Superior temporal gyrus (tissue), 1 donor: ENCODE data around the gene RNF183.
"Not testable (repeated sequence)": the region's sequence is repeated elsewhere in the genome, so short reads cannot be mapped to it uniquely, and the experiment has no call there.

ENCODE experiments used
- DNase-seq: peaks from one replicate; pipeline ENCODE4 v3.0.0-alpha.2; 2016; ENCODE audit errors: extremely low spot score

RNF183 gene

DNA sequence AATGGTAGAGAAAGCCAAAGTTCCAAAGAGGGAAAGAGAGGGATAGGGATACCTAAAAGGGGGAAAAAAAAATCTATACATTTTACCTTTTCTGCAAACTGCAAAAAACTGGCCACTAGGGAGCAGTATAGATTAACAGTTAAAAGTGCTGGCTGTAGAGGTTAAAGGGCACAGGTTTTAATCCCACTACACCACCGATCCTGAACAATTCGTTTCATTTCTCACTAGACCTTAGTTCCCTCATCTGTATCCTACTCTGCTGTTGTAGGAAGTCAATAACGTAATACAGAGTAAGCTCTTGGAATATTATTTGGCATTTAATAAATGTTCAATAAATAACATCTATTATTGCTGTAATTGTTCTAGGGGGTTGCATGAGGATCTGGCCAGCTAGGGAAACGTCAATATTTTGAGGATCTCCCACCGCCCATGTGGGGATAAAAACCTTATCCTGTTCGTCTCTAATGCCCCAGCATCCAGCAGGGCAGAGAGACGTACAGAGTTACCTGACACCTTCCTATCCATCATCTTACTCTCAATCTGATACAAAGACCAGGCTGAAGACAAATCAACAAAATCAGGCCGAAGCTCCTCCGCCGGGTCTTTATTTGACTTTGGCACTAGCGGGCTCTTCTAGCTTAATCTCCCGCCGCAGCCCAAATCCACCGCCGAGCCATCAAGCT, 28.6 kb downstream of the RNF183 start:
- peak; percentile 89 for DNase-seq

DNA sequence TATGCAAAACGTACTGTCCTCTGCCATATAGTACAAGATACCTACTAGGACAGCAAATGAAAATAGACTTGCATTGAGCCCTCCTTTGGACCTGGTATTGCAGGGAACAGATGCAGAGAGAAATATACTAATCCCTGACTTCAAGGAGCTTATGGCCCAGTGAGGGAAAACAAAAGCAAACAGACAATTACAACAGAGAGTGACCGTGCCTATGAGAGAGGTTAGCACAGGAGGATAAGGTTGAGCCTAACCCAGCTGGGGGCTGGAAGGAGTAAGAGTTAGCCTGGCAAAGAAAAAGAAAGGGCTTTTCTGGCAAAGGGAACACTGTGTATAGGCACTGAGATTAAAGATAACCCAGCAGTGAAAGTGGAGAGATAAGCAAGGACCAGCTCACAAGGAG, 33.3 kb downstream of the RNF183 start:
- DNase-seq, result no peak

DNA sequence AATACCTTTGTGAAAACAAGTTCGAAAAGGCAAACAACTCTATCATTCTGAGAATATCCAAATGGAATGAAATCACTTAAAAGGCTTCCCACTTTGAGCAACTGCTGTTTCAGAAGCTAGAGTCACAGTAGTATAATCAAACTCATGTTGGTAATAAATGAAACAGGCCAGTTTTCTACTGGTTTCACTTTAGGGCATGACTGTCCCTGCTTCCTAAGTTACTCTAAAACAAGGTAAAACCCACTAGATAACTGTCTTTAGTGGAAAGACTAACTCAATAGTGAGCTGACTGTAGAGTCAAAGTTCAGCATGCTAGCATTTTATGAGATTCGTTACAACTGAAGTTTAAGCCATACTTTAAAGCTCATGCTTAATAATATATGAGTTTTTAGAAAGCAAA, 33.8 kb downstream of the RNF183 start:
- no peak for DNase-seq

DNA sequence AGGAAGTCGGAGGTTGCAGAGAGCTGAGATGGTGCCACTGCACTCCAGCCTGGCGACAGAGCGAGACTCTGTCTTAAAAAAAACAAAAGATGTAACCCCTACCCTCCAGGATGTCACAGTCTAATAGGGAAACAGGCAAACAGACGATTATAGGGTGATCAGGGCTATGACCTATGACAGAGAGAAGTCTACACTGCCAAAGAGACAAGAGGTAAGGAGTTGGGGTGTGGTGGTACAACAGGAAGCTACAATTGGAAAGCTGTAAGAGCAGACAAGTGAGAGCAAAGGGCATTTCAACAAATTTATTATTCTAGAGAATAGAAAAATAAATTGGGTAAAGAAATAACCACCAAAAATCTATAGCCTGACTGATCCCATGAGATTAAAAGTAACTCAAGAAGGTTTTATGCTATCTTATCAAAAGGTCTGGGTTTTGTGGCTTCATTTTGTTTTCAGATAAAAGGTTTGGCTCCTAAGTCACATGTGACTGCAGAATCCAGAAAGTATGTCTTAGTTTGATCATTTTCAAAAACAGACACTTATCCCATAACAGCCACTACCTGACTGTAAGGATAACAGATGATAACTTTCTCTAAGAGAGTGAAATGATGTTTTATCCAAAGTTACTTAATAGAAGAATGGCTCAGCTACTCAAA, 35.1 kb downstream of the RNF183 start:
- DNase-seq, result no peak

DNA sequence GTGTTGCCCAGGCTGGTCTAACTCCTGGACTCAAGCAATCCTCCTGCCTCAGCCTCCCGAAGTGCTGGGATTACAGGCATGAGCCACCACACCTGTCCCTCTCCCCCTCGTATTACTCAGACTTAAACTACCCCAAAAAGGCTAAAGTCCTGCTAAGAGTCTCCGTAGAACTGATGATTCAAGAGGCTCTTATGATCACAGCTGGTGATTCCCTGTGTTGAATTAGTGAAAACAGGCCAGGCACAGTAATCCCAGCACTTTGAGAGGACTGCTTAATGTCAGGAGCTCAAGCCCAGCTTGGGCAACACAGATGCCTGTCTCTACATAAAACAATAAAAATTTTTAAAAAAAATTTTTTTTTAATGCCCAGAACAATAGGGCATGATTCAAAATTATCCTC, 37.0 kb downstream of the RNF183 start:
- no peak for DNase-seq

DNA sequence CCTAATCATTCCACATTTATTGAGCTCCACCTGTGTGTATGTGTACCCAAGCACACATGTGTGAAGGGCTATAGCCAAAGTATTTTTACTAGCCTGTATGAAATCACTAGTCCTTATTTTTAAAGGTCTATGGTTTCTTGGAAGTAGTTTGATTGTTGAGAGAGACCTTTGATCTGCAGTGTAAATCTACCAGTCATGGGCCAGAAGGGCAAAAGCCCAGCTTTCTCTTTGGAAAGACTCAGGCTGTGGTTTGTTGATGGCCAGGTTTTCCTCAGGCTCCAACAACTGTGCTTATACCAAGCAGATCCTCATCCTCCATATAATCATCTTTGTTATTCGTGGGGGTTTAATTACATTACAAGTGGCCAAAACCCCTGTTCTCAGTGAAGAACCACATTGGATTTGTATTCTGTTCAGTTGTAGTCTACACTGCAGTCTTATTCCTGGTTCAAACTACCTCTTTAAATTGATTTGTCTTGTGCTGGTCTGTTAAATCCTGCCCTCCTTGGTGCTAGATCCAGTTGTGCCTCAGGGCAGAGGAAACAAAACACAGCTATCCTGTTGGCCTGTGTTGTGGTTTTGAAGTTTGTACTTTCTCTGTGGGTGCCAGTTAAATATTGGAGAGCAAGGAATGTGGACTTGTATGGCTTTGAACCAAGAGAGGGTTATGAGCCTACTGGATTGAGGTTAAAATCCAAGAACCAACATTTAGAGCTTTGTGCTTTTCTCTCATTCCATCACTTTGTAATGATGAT, 41.1 kb downstream of the RNF183 start:
- DNase-seq, result no peak

DNA sequence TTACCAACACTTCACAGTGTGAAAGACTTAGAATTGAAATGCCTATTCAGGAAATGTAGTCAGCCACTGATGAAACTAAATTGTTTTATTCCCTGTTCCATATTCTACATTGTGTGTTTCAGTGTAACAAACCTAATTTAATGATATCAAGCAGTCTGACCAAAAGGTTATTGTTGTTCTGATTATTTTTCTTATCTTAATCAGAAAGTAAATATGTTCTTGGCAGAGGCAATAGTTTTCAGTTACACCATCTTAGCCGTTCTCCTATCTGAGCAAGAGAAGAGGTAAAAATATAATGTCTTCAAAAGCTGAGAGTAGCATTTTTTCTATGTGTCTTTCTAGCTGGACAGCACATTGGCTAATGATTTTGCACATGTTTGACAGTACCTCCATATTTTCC, 44.9 kb downstream of the RNF183 start:
- no peak for DNase-seq

DNA sequence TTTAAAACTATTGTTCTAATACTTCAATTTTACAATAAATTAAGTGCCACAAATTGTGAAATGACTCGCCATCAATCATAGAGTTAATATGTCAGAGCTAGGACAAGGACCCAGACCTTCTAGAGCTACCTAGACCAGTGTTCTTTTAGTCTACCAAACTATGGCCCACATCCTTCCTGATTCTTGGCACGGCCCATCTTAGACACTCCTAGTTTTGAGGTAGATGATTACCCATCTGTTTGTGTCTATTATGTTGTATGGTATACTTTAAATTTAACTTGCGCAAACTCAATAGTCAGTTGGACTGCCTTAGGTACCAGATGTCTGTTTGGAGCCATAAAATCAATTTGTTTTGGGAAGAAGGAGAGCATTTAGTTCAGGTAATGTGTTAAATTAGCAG, 45.3 kb downstream of the RNF183 start:
- DNase-seq, result no peak

DNA sequence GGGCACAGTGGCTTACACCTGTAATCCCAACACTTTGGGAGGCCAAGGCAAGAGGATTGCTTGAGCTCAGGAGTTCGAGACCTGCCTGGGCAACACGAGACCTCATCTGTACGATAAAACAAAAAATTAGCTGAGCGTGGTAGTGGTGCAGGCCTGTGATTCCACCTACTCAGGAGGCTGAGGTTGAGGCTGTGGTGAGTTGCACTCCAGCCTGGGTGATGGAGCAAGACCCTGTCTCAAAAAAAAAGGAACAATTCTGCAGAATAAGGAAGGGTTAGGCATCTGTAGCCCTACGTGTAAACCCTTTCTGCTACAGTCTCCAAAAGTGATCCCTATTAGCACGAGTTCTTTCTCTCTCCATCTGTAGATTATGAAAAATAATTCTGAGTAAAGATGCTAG, 47.7 kb downstream of the RNF183 start:
- DNase-seq, result no peak

DNA sequence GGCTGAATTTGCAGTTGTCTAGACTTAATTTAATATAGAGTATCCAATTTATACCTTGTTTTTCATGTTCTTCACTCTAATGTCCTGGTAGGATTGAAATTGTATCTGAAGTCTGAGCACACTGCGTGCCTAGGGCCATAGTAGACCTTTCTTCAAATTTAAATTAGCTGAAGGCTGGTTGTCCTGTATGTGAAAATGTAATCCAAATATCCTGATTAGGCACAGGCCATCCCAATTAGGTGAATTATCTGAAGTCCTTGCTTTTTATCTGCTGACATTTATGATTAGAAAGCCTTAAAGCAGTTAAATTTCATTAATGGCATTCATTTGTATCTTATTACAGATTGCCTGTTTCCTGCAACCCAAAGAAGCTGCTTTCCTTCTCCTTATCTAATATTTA, 48.2 kb downstream of the RNF183 start:
- DNase-seq, result no peak

DNA sequence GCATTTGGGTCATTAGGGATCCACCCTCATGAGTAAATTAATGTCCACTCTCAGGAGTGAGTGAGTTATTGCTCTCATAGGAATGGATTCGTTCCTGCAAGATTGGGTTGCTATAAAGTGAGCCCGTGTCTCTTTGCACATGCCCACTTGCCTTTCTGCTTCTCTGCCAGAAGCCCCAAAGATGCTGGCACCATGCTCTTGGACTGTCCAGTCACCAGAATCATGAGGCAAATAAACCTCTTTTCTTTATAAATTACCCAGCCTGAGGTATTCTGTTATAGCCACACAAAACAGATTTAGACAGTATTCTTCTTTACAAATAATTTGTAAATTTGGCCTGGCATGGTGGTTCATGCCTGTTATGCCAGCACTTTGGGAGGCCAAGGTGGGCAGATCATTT, 52.4 kb downstream of the RNF183 start:
- DNase-seq, result no peak

DNA sequence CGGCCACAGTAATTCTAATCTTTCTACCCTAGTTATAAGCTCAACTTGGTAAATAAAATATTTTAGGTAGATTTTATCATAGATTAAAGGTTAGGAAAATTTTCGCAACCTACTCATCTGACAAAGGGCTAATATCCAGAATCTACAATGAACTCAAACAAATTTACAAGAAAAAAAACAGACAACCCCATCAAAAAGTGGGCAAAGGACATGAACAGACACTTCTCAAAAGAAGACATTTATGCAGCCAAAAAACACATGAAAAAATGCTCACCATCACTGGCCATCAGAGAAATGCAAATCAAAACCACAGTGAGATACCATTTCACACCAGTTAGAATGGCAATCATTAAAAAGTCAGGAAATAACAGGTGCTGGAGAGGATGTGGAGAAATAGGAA, 53.5 kb downstream of the RNF183 start:
- not testable (repeated sequence) for DNase-seq

DNA sequence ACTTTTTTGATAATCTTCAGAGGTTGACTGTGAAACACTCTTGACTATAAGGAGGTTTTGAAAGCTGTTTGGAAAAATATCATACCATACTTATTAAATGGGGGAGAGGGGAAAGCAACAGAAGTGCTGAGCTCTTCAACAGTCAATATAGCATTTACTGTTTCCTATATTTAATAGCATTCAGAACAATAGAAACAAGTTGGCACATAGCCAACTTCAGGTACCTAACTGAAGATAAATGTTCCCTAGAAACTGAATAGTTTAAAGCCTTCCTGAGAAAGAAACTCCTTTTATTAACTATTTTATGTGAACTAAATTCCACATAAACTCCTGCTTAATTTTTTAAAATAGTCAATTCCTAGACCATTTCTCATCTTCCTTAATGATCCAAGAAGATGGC, 55.5 kb downstream of the RNF183 start:
- no peak for DNase-seq
